Stimulated activated CD8-positive, alpha-beta memory T cell treated with anti-CD3 and anti-CD28 coated beads, Interleukin-15, amount 100 ng/mL, for 48 hours (primary cell): ENCODE data around the gene CLEC2B.
A peak's percentile ranks its signal among the peaks of the same experiment; 100 is the strongest.

ENCODE experiments used
- DNase-seq, 2 donors: peaks; one replicate each; pipeline ENCODE4 v3.0.0-alpha.2; 2020; ENCODE audit warnings: low read depth in 2 of 2

The CLEC2B gene

GRCh38 chr12:9868951-9869306, 225 bp downstream of the CLEC2B start:
- DNase-seq: no peak

GRCh38 chr12:9868311-9868801, 798 bp downstream of the CLEC2B start:
- no peak for DNase-seq

GRCh38 chr12:9867531-9867930, 1.6 kb downstream of the CLEC2B start:
- no peak for DNase-seq

GRCh38 chr12:9866860-9867269, 2.3 kb downstream of the CLEC2B start:
- DNase-seq: no peak

GRCh38 chr12:9864913-9865675, 4.1 kb downstream of the CLEC2B start:
- no peak for DNase-seq

GRCh38 chr12:9858135-9858534, 11.0 kb downstream of the CLEC2B start:
- DNase-seq: no peak

- no peak for DNase-seq
Measured at GRCh38 chr12:9856894-9857293, 12.3 kb downstream of the CLEC2B start.

GRCh38 chr12:9856151-9856550, 13.0 kb downstream of the CLEC2B start:
- no peak for DNase-seq

- no peak for DNase-seq
Measured at GRCh38 chr12:9851927-9852326, 17.2 kb downstream of the CLEC2B start.

GRCh38 chr12:9851050-9851449, 18.1 kb downstream of the CLEC2B start:
- no peak for DNase-seq

- DNase-seq: no peak
Measured at GRCh38 chr12:9848899-9849298, 20.3 kb downstream of the CLEC2B start.

- DNase-seq: no peak
Measured at GRCh38 chr12:9843407-9843806, 25.7 kb downstream of the CLEC2B start.

GRCh38 chr12:9831720-9832119, 37.4 kb downstream of the CLEC2B start:
- DNase-seq: no peak

GRCh38 chr12:9829982-9830381, 39.2 kb downstream of the CLEC2B start:
- no peak for DNase-seq

GRCh38 chr12:9829483-9829882, 39.7 kb downstream of the CLEC2B start:
- DNase-seq: no peak

GRCh38 chr12:9827209-9827888, 41.8 kb downstream of the CLEC2B start, which contains the start of gene KLRF1:
Gene KLRF1 (plus strand): TSS chr12:9827481. CDS start chr12:9827545, 64 bp downstream.
- DNase-seq: no peak

- no peak for DNase-seq
Measured at GRCh38 chr12:9820281-9820930, 48.7 kb downstream of the CLEC2B start.

GRCh38 chr12:9813821-9814798, 55.0 kb downstream of the CLEC2B start:
- DNase-seq: peak; percentile 84 to 85

- DNase-seq: no peak
Measured at GRCh38 chr12:9811621-9812020, 57.5 kb downstream of the CLEC2B start.

GRCh38 chr12:9810671-9811070, 58.5 kb downstream of the CLEC2B start:
- no peak for DNase-seq

GRCh38 chr12:9809866-9810265, 59.3 kb downstream of the CLEC2B start:
- no peak for DNase-seq
